GM23248 (cell line): ENCODE data around the gene C1orf87. TPM values are rescaled to one million over a fixed set of nuclear protein-coding genes. Genes with fewer than 3 reads are reported as not detected.

ENCODE experiments used
- DNase-seq: peaks from one replicate; pipeline ENCODE4 v3.0.0-alpha.2; 2015
- H2AFZ ChIP-seq: fragments of 200-600 bp; sonication (generic); 2 replicates; pipeline ENCODE4 v1.6.1; 2016; ENCODE audit warnings: antibody characterized with exemption
- H3F3A ChIP-seq: fragments of 200-600 bp; sonication (generic); 2 replicates; pipeline ENCODE4 v1.6.1; 2016; ENCODE audit warnings: mild to moderate bottlenecking, antibody characterized with exemption, mixed run types; ENCODE audit not compliant: insufficient read depth
- H3K27ac ChIP-seq: fragments of 200-600 bp; sonication (generic); 2 replicates; pipeline ENCODE4 v1.5.1; 2016; ENCODE audit warnings: mild to moderate bottlenecking
- H3K27me3 ChIP-seq: fragments of 200-600 bp; sonication (generic); replicated peaks from 2 replicates; pipeline ENCODE4 v1.6.1; 2016; ENCODE audit warnings: mild to moderate bottlenecking; ENCODE audit not compliant: insufficient read depth
- H3K36me3 ChIP-seq: fragments of 200-600 bp; sonication (generic); 2 replicates; pipeline ENCODE4 v1.6.1; 2016; ENCODE audit warnings: low read depth, mild to moderate bottlenecking
- H3K4me1 ChIP-seq: fragments of 200-600 bp; sonication (generic); 2 replicates; pipeline ENCODE4 v1.6.1; 2016; ENCODE audit warnings: mild to moderate bottlenecking; ENCODE audit not compliant: insufficient read depth
- H3K4me2 ChIP-seq: fragments of 200-600 bp; sonication (generic); one replicate; pipeline ENCODE4 v1.6.1; 2016; ENCODE audit warnings: mild to moderate bottlenecking; ENCODE audit not compliant: unreplicated experiment
- H3K4me3 ChIP-seq: fragments of 200-600 bp; sonication (generic); 2 replicates; pipeline ENCODE4 v1.5.1; 2016; ENCODE audit warnings: mild to moderate bottlenecking
- H3K79me2 ChIP-seq: fragments of 200-600 bp; sonication (generic); 2 replicates; pipeline ENCODE4 v1.6.1; 2016; ENCODE audit warnings: mild to moderate bottlenecking; ENCODE audit not compliant: insufficient read depth
- H3K9ac ChIP-seq: fragments of 200-600 bp; sonication (generic); 2 replicates; pipeline ENCODE4 v1.6.1; 2016; ENCODE audit warnings: mild to moderate bottlenecking
- H3K9me2 ChIP-seq: fragments of 200-600 bp; sonication (generic); 2 replicates; pipeline ENCODE4 v1.6.1; 2016; ENCODE audit warnings: mixed run types, mild to moderate bottlenecking, moderate library complexity; ENCODE audit not compliant: insufficient read depth
- H3K9me3 ChIP-seq: fragments of 200-600 bp; sonication (generic); one replicate; pipeline ENCODE4 v1.6.1; 2017; ENCODE audit warnings: low read depth
- H4K20me1 ChIP-seq: fragments of 200-600 bp; sonication (generic); 2 replicates; pipeline ENCODE4 v1.6.0; 2016; ENCODE audit not compliant: insufficient read depth
- EZH2 ChIP-seq: fragments of 200-600 bp; sonication (generic); IDR thresholded peaks from 2 replicates; pipeline ENCODE4 v1.6.1; 2018; ENCODE audit warnings: antibody characterized with exemption, mild to moderate bottlenecking; ENCODE audit not compliant: insufficient read depth, poor library complexity, severe bottlenecking
- EZH2phosphoT487 ChIP-seq: fragments of 200-600 bp; sonication (generic); IDR thresholded peaks from 2 replicates; pipeline ENCODE4 v1.6.1; 2018; ENCODE audit warnings: antibody characterized with exemption, moderate library complexity, mild to moderate bottlenecking, low read depth; ENCODE audit not compliant: insufficient read depth
- WGBS, 2 experiments: methylation state at CpG; one replicate each; pipeline ENCODE4 v1.1.6; 2015 to 2017; ENCODE audit warnings: low lambda C conversion rate in 2 of 2, low coverage in 1 of 2; ENCODE audit errors: missing lambda C conversion rate in 2 of 2; 5-methylcytosine and 5-hydroxymethylcytosine counted together
- in situ Hi-C: fragments of 300-500 bp; cut with MboI; formaldehyde crosslinking; loops from 2 replicates; pipeline ENCODE4 v1.15.0; 2020
- polyA plus RNA-seq: library from polyadenylated mRNA; unstranded; fragments of >200 nt; fragmentation: Nextera tagmentation; extraction: Ambion mirVana; gene quantifications from 2 replicates; pipeline ENCODE4 v1.2.1, GENCODE V29; 2016
- total RNA-seq: library from RNA; depleted of rRNA; stranded (reverse); fragments of >200 nt; shearing (Covaris generic); gene quantifications from 2 replicates; pipeline ENCODE4 v1.2.3, GENCODE V29; 2014

The C1orf87 gene
- total and polyA plus RNA-seq, 2 experiments from 2014 or later = not detected

DNA sequence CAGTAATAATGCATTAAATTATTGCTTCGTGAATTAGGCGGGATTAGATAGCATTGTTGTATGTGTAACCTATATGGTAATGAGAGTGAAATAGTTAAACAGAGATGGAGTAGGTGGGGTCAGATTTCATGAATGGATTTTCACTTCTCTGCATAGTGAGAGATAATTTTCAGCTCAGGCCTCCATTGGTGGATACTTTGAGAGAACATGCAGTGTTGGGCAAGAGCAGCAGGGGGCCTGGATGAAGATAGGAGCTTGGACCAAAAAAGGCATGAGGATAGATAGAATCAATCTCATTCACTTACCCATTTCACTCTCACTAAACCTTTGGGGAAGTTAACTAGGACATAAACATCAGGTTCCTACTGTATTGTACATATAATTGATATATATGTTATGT, 39.5 kb upstream of the C1orf87 start:
- Histone ChIP-seq H3F3A (peaks cover 6% of the 10 kb centered on the region; the same call in 1 of the 2 replicates), H3K4me1 (peaks cover 5% of the 10 kb centered on the region; the same call in 1 of the 2 replicates), H3K4me3 (no peak overlapping the region), H2AFZ (no peak overlapping the region), H3K9me2 (no peaks in the 10 kb centered on the region), H3K79me2 (no peaks in the 10 kb centered on the region), H3K4me2 (no peak overlapping the region), H3K36me3 (no peaks in the 10 kb centered on the region), H3K9ac (no peak overlapping the region), H3K27me3 (no peaks in the 10 kb centered on the region), H3K9me3 (no peaks in the 10 kb centered on the region), H3K27ac (no peak overlapping the region), H4K20me1 (no peaks in the 10 kb centered on the region)
- DNase-seq = no peak
- TF ChIP-seq EZH2phosphoT487 (no peak), EZH2 (no peak)
- in situ Hi-C loops = no loop called here
- WGBS, 2 experiments = 96 to 99% methylated on average over 2 of the region's 2 CpGs

DNA sequence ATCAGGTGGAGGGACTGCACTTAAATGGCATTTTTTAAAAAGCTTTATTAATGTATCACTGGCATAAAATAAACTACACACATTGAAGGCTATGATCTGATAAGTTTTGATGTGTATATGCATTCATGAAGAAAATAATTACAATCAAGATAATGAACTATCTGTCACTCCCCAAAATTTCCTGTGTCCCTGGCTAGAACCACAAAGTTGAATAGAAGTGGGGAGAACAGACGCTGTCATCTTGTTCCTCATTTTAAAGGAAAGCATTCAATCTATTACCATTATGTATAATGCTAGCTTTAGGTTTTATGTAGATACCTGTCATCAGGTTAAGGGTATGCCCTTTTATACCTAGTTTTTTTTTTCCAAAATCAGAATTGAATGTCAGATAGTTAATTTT, 38.1 kb upstream of the C1orf87 start:
- no peaks in the 10 kb centered on the region for H3K79me2 ChIP-seq
- in situ Hi-C loops = no loop called here
- H3K9me3 ChIP-seq = no peaks in the 10 kb centered on the region
- H3K27ac ChIP-seq = no peak overlapping the region
- no peaks in the 10 kb centered on the region for H3K4me1 ChIP-seq
- H4K20me1 ChIP-seq = no peaks in the 10 kb centered on the region
- no peak overlapping the region for H2AFZ ChIP-seq
- no peak for DNase-seq
- H3F3A ChIP-seq = no peaks in the 10 kb centered on the region
- H3K36me3 ChIP-seq = no peaks in the 10 kb centered on the region
- H3K27me3 ChIP-seq = no peaks in the 10 kb centered on the region
- H3K4me2 ChIP-seq = no peak overlapping the region
- no peaks in the 10 kb centered on the region for H3K9me2 ChIP-seq
- H3K9ac ChIP-seq = no peak overlapping the region
- TF ChIP-seq EZH2phosphoT487 (no peak), EZH2 (no peak)
- WGBS, 2 experiments = 67 to 83% methylated on average over 1 of the region's 1 CpG
- no peak overlapping the region for H3K4me3 ChIP-seq

DNA sequence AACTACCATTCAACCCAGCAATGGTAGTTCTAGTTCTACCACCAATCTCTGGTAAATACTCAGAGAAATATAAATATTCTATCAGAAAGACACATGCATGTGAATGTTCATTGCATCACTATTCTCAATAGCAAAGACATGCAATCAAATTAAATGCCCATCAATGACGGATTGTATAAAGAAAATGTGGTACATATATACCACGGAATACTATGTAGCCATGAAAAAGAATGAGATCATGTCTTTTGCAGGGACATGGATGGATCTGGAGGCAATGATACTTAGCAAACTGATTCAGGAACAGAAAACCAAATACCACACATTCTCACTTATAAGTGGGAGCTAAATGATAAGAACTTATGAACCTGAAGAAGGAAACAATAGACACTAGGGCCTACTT, 37.5 kb upstream of the C1orf87 start:
- Histone ChIP-seq H3K36me3 (no peaks in the 10 kb centered on the region), H3K9ac (no peak overlapping the region), H3K27ac (no peak overlapping the region), H3K4me3 (no peak overlapping the region), H4K20me1 (no peaks in the 10 kb centered on the region), H3K79me2 (no peaks in the 10 kb centered on the region), H3K9me2 (no peaks in the 10 kb centered on the region), H3K4me1 (peaks cover 3% of the 10 kb centered on the region; the same call in 1 of the 2 replicates), H3K9me3 (no peaks in the 10 kb centered on the region), H2AFZ (no peak overlapping the region), H3K4me2 (no peak overlapping the region), H3F3A (no peaks in the 10 kb centered on the region), H3K27me3 (no peaks in the 10 kb centered on the region)
- WGBS, 2 experiments = 81 to 83% methylated on average over 2 of the region's 2 CpGs
- TF ChIP-seq EZH2 = no peak
- no peak for TF ChIP-seq EZH2phosphoT487
- no peak for DNase-seq
- in situ Hi-C loops = no loop called here

DNA sequence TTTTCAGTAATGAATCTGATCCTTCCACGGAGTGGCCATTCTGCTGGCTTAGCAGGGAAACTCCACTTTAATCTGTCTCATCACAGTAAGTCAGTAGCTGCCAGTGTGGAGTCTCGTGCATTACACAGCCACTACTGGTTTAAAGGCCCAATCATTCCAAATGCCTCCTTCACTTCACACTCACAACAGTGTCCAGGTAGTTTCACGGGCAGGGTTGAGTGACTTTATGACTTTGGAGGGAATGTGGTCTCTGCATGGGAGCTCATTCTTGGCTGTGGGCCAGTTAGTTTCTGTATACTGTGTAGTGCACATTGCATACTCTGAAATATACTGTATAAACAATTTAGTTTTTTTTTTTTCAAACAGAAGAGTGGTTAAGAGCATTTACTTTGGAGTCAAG, 34.6 kb upstream of the C1orf87 start:
- Histone ChIP-seq H3K9ac (no peak overlapping the region), H4K20me1 (no peaks in the 10 kb centered on the region), H3K79me2 (no peaks in the 10 kb centered on the region), H3K27ac (no peak overlapping the region), H3F3A (no peaks in the 10 kb centered on the region), H2AFZ (no peak overlapping the region), H3K4me1 (peaks cover 7% of the 10 kb centered on the region; the same call in 1 of the 2 replicates), H3K4me3 (no peak overlapping the region), H3K4me2 (no peak overlapping the region), H3K9me2 (no peaks in the 10 kb centered on the region), H3K27me3 (no peaks in the 10 kb centered on the region), H3K9me3 (no peaks in the 10 kb centered on the region), H3K36me3 (no peaks in the 10 kb centered on the region)
- DNase-seq = no peak
- TF ChIP-seq EZH2 (no peak), EZH2phosphoT487 (no peak)
- in situ Hi-C loops = no loop called here
- WGBS, 2 experiments = 59 to 65% methylated on average over 3 of the region's 3 CpGs

DNA sequence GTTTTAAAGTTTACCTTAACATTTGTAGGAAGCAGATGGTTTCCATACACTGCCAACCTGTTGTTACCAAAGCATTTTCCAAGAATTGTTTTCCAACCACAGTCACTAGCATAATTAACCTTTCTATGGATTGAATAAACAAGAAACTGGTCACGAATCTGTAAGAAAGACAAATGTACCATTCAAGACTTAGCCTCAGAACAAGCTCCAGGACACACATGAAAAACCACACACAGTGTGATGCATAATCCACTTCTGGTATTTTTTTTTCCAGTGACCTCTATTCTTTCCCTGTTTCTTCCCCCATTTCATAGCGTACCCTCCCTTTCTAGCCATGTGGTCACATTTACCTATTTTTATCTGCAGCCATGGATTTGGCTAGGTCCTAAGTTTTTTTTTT, 29.6 kb upstream of the C1orf87 start:
- Histone ChIP-seq H3K27me3 (no peaks in the 10 kb centered on the region), H3K27ac (no peak overlapping the region), H2AFZ (no peak overlapping the region), H3K9me3 (no peaks in the 10 kb centered on the region), H3F3A (no peaks in the 10 kb centered on the region), H3K36me3 (no peaks in the 10 kb centered on the region), H4K20me1 (no peaks in the 10 kb centered on the region), H3K4me3 (no peak overlapping the region), H3K9ac (no peak overlapping the region), H3K4me2 (no peak overlapping the region), H3K4me1 (peaks cover 7% of the 10 kb centered on the region; the same call in 1 of the 2 replicates), H3K79me2 (no peaks in the 10 kb centered on the region), H3K9me2 (no peaks in the 10 kb centered on the region)
- DNase-seq = no peak
- TF ChIP-seq EZH2phosphoT487 = no peak
- in situ Hi-C loops = no loop called here
- 43 to 49% methylated on average over 2 of the region's 2 CpGs for WGBS, 2 experiments
